Mucosa of gallbladder (tissue), 1 donor: Measurements from ENCODE around the gene GALT. TPM values are rescaled to one million over a fixed set of nuclear protein-coding genes. Genes with fewer than 3 reads are reported as not detected.
A peak's percentile ranks its signal among the peaks of the same experiment; 100 is the strongest.

Source experiments
- DNase-seq: peaks from one replicate; pipeline ENCODE4 v3.0.0-alpha.2; 2020; ENCODE audit warnings: low spot score
- total RNA-seq: library from RNA; stranded (reverse); gene quantifications from one replicate; pipeline ENCODE4 v1.2.1, GENCODE V29; 2021
- donor health status: DM: no; HTN: no; CAD: no.

The GALT gene
- total RNA-seq, 1 donor from 2014 or later = 63.6 TPM

DNA sequence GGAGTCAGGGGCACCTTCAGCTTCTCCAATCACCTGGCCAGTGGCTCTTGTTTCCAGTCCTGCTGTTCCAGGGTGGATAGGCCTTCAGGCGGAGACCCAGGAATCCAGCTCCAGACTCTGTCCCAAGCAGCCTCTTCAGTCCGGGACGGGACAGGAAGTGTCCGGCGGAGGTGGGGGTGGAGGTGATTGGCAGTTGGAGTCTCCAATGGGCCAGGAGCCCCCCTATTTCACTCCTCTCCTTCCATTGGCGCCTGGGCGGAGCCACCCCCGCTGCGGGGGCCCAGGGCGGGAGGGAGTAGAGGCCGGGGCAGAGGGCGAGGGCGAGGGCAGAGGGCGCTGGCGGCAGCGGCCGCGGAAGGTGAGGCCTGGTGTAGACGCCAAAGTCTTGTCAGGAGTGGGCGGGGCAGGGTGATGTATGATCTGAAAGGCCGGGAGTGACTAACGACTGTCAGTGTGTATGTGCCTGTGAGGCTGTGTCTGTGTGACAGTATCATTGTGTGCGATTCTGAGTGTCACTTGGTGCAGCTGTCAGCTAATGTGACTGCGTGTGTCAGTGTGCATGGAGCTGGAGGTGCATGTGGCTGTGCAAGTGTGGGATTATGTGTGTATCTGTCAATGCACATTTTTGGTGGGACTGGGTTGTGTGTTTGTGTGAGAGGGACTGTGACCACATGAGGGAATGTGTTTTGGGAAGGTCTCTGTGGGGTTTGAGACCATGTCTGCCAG is 5.6 kb downstream of the GALT start, which contains the start of gene IL11RA:
IL11RA (plus strand) TSS at position 310 of the 726 bp plus-strand sequence. CDS start 3,033 bp downstream, outside the sequence.
- DNase-seq = peak; percentile 73

- no peak for DNase-seq
These were observed 6.1 kb downstream of the GALT start for GRCh38 chr9:34652602-34653000.

- DNase-seq = no peak
These were observed 6.9 kb downstream of the GALT start for GRCh38 chr9:34653151-34654072.

GRCh38 chr9:34654323-34655051 is 8.0 kb downstream of the GALT start:
- DNase-seq = peak; percentile 57

DNA sequence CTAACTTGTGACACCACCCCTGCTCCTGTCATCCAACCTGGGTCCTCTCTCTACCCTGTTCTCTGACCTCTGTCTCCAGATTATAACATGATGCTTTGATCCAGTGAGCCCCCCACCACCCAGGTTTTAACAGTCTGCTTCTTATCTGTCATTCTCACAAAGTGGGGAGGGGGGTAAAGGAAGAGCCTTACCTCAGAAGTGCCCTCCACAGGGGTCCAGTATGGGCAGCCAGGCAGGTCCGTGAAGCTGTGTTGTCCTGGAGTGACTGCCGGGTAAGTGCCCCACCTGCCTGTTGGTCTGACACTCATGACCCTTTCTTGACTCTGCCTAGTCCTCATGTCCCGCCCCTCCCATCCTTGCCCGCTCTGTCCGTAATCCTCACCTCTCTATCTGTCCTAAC is 8.9 kb downstream of the GALT start:
- DNase-seq = no peak

DNA sequence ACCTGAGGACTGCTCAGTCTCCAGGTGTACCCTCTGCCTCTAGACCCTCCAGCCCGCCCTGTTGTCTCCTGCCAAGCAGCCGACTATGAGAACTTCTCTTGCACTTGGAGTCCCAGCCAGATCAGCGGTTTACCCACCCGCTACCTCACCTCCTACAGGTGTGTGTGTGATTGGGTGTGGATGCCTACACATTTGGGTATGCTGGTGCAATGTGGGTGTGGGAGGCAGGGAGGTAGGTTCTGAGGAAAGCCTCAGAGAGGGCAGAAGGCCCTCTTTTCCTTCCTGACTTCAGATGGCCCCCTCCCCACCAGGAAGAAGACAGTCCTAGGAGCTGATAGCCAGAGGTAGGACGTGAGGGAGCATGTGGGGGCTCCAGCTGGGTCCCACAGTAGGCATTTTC is 10.5 kb downstream of the GALT start:
- no peak for DNase-seq

DNA sequence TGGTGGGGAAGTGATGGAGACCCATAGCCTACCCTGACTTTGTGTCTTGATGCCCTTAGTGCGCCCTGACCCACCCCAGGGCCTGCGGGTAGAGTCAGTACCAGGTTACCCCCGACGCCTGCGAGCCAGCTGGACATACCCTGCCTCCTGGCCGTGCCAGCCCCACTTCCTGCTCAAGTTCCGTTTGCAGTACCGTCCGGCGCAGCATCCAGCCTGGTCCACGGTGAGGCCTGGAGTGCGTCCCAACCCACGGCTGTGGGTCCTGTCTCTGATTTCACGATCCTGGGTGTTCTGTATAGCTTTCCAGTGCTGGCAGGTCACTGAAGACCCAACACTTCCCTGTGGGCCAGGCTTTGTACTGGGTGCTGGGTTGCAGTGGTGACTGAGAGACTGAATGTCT is 12.0 kb downstream of the GALT start:
- no peak for DNase-seq

GRCh38 chr9:34659592-34660253 is 13.2 kb downstream of the GALT start:
- no peak for DNase-seq

DNA sequence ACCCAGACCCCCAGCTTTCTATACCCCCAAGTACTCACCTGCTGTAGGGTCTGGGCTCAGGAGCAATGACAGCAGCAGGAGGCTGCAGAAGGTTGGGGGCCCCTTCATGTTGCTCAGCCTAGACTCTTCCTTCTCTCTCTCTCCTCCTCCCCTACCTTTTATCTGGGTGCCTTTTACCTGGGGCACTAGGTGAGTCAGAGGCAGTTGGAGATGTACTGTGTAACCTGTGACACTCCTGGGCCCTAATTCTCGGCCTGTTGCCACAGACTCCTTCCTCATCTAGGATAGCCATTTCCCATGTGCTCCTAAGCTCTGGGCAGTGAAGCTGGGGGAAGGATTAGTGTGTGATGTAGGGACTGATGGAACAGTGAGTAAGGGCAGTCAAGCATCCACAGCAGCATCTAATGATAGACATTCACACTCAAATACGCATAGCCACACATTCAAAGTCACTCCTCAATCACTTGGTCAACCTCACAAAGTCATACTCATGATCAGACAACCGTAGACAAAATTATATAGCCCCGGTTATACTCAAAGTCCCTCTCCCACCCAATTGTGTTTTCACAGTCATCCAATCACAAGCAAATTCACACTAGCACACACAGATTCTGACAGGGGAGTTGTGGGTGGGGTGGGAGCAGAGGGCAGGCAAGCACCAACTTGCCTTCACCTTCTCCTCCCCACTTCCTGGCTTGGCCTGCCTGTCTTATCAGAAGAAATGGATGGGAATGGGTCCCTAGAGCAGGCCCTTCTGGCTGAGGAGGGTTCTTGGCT is 16.2 kb downstream of the GALT start, which contains the start of gene CCL27:
CCL27 (minus strand) TSS at position 132 of the 777 bp plus-strand sequence; CDS start at position 108, 24 bp downstream.
- no peak for DNase-seq

DNA sequence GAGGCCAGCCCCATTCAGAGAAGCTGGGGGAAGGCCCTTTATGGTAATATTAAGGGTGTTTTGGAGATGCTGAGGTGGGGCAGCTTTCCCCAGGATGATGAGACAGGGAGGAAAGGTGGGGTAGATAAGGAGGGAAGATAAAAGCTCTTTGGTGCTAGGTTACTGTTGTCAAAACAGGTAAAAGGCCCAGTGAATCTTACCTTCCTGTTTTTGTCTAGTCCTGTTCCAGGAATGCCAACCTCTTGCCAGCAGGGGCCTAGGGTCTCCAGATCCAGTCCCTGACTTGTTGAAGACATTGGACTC is 16.8 kb downstream of the GALT start:
- no peak for DNase-seq

DNA sequence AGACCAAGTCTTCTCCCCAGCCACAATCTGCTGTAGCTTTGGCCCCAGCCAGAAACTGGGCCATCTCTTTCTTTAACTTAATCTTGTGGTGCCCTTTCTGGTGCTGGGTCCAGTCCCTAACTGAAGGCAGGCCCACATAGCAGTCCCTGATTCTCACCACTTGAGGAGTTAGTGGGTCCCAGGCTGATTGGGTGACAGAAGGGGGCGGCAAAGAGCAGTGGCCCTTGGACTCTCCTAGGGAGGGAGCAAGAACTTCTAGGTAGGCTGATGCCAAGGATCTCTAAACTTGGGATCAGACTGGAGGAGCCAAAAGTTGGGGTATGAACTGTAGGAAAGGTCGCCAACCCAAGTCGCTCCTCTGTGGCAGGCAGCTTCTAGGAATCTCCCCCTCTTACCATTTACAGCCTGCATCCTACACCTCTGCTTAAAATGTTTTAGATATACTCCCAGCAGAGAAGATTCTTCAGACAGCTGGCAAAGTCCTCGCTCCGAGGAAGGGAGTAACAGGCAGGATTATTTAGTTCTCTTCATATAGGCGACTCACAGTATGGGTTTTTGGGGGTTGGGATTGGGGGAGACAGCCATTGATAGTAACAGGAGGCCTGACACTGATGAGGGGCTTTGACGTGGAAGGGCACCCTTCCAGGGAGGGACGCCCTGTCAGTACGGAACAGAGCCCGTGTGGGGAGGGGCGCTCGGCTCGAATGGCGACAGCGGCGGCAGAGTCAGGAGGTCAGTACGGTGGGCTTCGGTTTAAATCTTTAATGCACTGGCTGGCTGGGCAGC is 18.0 kb downstream of the GALT start:
- peak; percentile 85 for DNase-seq

GRCh38 chr9:34665067-34665380 is 18.5 kb downstream of the GALT start:
- no peak for DNase-seq

DNA sequence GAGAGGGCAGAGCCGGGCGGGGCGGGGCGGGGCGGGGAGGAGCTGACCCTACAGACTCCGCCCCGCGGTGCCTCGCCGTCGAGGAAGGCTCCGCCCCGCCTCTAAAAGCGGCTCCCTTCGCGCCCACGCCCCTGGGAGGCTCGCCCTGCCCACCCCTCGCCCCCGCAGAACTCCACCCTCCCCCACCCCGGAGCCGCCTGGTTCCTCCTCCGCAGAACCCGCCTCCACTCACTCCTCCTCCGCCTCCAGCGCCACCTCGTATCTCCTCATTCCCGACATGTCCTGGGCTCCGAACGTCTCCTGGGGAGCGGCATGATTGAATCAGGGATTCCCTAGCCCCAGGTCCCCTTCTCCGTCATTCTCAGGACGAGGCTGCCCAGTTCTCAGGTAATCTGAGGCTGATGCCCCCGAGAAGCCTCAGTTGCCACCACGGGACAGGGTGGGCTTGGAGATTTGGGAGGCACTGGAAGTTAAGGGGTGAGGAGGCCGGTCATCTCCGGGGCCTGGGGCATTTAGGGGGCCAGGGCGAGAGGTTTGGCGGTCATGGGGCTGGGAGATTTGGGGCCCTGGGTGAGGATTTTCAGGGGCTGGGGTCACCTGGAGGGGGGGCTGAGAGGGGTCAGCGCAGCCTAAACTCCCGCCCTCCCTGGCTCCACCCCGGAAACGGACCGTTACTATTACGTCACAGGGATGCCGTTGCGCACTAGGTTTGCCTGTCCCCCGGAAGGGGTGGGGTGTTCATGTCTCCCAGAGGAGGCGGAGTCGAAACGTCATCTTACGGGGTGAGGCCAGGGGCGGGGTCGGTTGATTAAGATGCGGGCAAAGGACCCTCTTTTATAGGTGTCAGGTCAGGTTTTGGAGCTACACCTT is 19.1 kb downstream of the GALT start:
- peak; percentile 94 for DNase-seq

- DNase-seq = no peak
These were observed 23.5 kb downstream of the GALT start for GRCh38 chr9:34669809-34670562.

DNA sequence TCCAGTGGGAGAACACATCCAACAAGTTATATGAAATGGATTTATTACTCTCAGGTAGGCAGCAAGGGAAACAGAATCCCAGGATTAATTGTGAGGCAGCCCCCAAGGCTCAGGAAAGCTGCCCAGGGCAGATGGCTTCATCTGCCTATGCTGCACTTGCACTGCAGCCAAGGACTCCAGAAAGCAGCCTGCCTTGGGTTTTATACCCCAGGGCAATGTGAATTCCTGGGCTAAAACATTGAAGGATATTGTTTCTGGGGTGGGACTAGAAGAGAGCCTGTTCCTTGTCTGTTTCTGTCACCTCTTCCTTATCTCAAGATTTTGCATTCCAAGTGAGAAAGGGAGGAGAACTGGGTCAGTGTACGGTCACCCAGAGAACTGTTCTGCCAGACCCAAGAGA is 24.8 kb downstream of the GALT start:
- no peak for DNase-seq

DNA sequence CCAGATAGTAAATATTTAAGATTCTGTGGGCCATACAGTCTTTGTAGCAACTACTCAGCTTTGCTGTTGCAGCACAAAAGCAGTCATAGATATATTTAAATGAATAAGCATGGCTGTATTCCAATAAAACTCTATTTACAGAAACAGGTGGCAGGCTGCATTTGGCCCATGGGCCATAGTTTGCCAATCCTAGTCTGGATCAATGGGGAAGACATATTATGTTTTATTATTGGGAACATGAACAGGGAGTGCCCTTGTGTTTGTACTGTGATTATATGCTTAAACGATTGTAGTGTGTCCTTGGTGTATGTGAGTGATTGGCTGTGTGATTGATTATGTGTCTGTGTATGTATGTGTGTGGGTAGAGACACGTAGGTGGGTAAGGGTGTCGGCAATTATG is 28.0 kb downstream of the GALT start:
- no peak for DNase-seq

GRCh38 chr9:34675048-34675714 is 28.7 kb downstream of the GALT start:
- DNase-seq = peak; percentile 82

GRCh38 chr9:34675869-34676268 is 29.4 kb downstream of the GALT start:
- DNase-seq = no peak
